HL-60/S4 (cell line): ENCODE data around the gene CDH13.

Source experiments
- in situ Hi-C: fragments of 300-500 bp; cut with MboI; formaldehyde crosslinking; loops from 2 replicates; pipeline ENCODE4 v1.14.3; 2022; ENCODE audit warnings: low sequenced_read_pairs

Gene CDH13

DNA sequence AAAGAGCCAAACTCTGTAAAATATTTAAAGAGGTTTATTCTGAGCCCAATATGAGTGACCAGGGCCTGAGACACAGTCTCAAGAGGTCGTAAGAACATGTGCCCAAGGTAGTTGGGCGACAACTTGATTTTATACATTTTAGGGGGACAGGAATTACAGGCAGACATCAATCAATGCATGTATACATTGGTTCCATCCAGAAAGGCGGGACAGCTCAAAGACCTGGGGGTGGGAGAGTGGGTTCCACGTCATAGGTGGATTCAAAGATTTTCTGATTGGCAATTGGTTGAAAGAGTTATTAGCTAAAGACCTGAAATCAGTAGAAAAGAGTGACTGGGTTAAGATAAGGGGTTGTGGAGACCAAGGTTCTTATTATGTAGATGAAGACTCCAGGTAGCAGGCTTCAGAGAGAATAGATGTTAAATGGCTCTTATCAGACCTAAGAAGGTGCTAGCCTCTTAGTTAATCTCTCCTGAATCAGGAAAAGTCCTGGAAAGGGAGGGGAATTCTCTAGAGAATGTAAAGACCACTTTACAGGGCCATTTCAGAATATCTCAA, 1213.4 kb downstream of the CDH13 start:
- in situ Hi-C loops, result no loop called here

DNA sequence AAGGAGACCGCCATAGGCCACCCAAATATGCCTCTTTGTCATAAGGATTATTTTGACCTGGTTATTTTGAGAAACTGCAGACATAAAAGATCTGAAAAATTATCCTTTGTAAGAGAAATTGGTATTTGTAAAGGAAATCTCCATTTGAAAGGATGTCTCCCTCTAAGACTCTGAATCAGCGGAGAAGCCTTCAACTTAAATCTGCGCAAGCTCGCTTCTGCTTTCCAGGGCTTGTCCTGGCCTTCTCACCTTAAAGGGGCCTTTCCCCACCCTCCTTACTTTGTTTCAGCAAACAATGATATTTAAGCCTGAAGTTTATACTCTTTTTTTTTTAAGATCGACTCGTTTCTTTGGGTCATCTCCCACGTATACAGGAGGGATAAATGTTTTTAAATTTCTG, 1215.5 kb downstream of the CDH13 start:
- in situ Hi-C loops, result no loop called here

DNA sequence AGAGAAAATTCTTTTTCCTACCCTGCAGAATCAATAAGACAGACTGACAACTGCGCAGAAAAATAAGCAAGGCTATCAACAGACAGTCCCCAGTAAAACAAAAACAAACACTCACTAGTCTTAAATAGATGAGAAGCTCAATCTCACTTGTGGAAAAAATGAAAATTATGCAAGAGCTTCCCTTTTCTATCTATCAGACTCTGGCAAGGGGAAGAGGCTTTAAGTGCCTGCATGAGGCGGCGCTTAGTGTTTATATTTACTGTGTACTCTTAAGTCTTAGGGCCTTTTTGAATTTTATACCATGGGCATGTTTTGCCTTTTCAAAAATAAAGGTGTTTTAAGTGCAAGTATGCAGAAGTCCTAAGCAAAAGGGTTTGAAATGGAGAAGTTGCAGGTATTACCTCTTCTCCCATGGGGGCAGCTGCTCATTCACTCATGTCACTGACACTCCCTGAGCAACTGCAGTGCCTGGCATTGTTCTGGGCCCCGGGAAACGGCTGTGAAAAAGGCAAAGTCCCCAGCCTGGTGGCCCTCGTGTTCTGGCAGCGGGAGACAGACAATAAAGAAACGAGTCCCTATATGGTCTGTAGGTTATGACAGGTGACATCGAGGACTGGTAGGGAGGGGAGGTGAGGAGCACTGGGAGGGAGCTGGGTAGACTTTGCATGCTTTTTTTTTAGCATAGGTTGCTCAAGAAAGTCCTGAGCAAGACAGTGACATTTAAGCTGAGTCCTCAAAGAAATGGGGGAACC, 1216.2 kb downstream of the CDH13 start:
- in situ Hi-C loops, result no loop called here

GRCh38 chr16:83843657-83844056, 1216.9 kb downstream of the CDH13 start:
- in situ Hi-C loops, result no loop called here

DNA sequence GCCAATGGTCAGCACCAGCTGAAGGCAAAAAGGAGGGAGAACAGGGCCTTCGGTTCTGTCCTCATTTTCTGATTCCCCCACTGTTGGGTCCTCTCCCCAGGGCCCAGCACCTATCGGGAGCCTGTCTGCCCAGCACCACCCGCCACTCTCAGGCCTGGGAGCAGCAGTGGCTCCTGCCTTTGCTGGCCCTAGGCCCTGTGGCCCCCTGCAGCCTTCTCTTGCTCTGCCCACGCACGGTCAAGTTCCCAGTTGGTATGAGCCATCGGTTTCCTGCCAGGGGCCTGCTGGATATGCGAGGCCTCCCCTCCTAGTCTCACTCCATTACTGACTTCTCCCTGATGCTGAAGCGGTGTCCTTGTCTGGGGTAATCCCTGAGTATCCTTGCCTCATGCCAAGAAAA, 1218.5 kb downstream of the CDH13 start:
- in situ Hi-C loops, result no loop called here

DNA sequence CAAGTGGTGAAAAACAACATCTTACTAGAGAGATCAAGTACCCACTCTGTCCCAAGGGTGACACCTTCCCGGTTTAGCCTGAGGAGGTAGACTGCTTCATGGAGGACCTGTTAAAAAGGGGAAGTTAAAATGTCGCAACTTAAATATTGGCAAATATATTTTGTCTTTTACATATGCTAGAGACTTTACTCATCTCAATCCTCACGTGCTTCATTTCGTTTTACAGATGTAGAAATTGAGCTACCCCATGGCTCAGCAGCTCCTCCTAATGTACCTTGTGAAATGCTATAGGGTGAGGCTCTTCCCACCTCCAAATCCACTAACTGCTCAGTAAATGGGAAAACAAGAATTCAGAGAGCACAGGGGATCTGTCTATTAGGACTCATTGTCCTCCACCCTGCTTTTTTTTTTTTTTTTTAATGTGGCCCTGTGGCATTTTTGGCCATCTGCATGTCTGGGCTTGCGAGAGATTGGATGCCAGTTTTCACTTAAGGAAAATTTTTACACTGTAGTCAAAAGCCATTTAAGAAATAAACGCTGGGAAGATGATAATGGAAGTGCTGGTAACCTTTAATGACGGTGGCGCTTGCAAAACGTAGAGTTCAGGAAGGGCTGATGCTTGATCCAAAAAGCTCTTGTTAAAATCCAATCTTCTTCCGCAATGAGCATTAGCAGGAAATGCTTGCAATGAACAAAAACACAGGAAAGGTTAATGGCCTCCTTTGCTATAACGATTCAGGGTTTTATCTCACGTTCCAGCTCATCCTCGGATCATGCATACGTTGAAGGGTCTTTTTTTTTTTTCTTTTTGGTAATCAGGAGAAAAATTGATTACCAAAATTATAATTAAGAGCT, 1220.8 kb downstream of the CDH13 start:
- in situ Hi-C loops, result no loop called here

GRCh38 chr16:83849421-83849820, 1222.7 kb downstream of the CDH13 start:
- in situ Hi-C loops, result no loop called here
